Thymus (tissue), 11 donors: Measurements from ENCODE around the gene TMEM92. TPM values are rescaled to one million over a fixed set of nuclear protein-coding genes. Genes with fewer than 3 reads are reported as not detected.
"Not testable (repeated sequence)": the region's sequence is repeated elsewhere in the genome, so short reads cannot be mapped to it uniquely, and the experiment has no call there.

Experiments used
- DNase-seq, 9 donors: peaks; one replicate each; pipeline ENCODE4 v3.0.0-alpha.2; 2013; ENCODE audit warnings: low spot score in 9 of 9, low read depth in 6 of 9, missing footprints in 1 of 9
- H3K27ac ChIP-seq, 2 donors: one replicate each; pipeline ENCODE4 v1.5.1; 2013; ENCODE audit warnings: control low read depth in 1 of 2, low read depth in 1 of 2, low read length in 1 of 2, mild to moderate bottlenecking in 1 of 2, moderate library complexity in 1 of 2
- H3K27me3 ChIP-seq, 2 donors: one replicate each; pipeline ENCODE4 v1.5.1; 2013; ENCODE audit warnings: low read length in 1 of 2; ENCODE audit not compliant: control insufficient read depth in 2 of 2, insufficient read depth in 1 of 2
- H3K36me3 ChIP-seq, 2 donors: one replicate each; pipeline ENCODE4 v1.5.1; 2013; ENCODE audit warnings: low read length in 1 of 2, mild to moderate bottlenecking in 1 of 2, moderate library complexity in 1 of 2; ENCODE audit not compliant: control insufficient read depth in 2 of 2, insufficient read depth in 2 of 2
- H3K4me1 ChIP-seq, 2 donors: one replicate each; pipeline ENCODE4 v1.5.1; 2013; ENCODE audit warnings: low read length in 2 of 2; ENCODE audit not compliant: control insufficient read depth in 2 of 2, insufficient read depth in 2 of 2
- H3K4me3 ChIP-seq, 2 donors: one replicate each; pipeline ENCODE4 v1.5.1; 2013; ENCODE audit warnings: low read length in 2 of 2, control low read depth in 1 of 2, mild to moderate bottlenecking in 1 of 2
- H3K9me3 ChIP-seq, 2 donors: one replicate each; pipeline ENCODE4 v1.5.1; 2013; ENCODE audit warnings: low read length in 1 of 2, mild to moderate bottlenecking in 1 of 2; ENCODE audit not compliant: control insufficient read depth in 2 of 2, insufficient read depth in 1 of 2
- WGBS: extraction: QIAGEN DNeasy Blood & Tissue Kit; methylation state at CpG from one replicate; pipeline ENCODE4 v1.1.7; 2013; 5-methylcytosine and 5-hydroxymethylcytosine counted together
- polyA plus RNA-seq: library from polyadenylated mRNA; stranded (reverse); fragments of 200-250 nt; gene quantifications from one replicate; pipeline ENCODE4 v1.2.3, GENCODE V29; 2013
- total RNA-seq: library from RNA; stranded (reverse); fragments of 120-200 nt; gene quantifications from one replicate; pipeline ENCODE4 v1.2.4, GENCODE V29; 2013
- donor health status: healthy.

TMEM92 gene
- total and polyA plus RNA-seq, 2 donors, result 0.09 TPM

DNA sequence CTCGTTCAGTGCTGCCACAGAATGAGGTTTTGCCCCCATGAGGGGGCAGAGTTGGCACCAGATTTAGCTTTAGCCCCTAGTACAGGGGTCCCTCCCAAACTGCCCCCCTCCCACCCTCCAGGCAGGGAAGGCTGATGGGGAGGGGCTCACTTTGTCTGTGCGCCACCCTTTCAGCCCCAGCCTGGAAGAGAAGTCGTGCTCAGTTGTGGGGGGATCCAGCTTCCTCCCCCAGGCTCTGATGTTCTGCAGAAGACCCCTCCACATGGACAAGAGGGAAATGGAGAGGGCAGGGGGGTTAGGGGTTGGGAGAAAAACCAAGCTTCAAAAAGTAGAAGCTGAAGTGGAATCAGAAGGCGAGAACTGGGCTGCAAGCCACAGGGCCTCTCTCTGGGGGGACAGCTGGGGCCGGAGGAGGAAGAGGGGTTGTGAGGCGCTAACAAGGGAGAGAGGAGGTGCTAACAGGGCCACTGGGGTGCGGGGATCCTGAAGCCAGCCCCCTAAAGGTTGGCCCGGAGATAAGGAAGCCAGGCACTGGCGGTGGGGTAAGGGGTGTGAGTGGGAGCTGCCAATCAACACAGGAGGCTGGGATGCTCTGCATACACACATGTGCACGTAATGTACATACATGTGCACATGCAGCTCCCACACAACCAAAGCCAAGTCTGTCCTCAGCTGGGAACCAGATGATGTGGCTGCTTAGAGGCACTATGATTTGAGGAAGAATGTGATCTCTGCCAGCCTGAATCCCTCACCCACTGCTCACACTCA is 7.0 kb upstream of the TMEM92 start:
- Histone ChIP-seq H3K4me3 (no peak overlapping the region), H3K27me3 (peaks cover under 1 to 13% of the 10 kb centered on the region in 2 donors), H3K4me1 (peaks cover 0 to 21% of the 10 kb centered on the region in 2 donors), H3K36me3 (no peaks in the 10 kb centered on the region), H3K9me3 (no peaks in the 10 kb centered on the region), H3K27ac (peak overlapping the region in 1 of 2 donors; percentile 11)
- no peak for DNase-seq
- 45% methylated on average over 10 of the region's 10 CpGs for WGBS

DNA sequence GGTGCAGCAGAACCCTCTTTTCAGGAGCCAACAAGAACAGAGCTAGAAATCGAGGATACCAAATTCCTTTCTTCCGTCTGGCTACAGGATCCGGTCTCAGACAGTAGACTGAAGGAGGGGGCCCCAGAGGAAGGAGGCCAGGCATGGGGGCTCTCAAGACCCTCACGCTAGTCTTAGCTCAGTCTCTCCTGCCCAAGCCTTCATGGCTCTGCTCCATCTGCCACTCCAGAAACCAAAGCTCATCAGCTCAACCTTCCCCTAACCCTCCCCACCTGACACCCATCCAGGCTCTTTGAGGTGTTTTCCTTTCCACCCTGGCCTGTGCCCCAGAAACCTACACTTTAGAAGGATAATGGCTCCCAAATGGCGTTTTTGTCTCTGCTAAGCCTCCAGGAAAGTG is 6.2 kb upstream of the TMEM92 start:
- 87% methylated on average over 5 of the region's 5 CpGs for WGBS
- Histone ChIP-seq H3K4me1 (peaks cover 0 to 23% of the 10 kb centered on the region in 2 donors), H3K27me3 (peaks cover 7 to 21% of the 10 kb centered on the region in 2 donors), H3K27ac (no peak overlapping the region), H3K4me3 (no peak overlapping the region), H3K9me3 (no peaks in the 10 kb centered on the region), H3K36me3 (no peaks in the 10 kb centered on the region)
- no peak for DNase-seq

DNA sequence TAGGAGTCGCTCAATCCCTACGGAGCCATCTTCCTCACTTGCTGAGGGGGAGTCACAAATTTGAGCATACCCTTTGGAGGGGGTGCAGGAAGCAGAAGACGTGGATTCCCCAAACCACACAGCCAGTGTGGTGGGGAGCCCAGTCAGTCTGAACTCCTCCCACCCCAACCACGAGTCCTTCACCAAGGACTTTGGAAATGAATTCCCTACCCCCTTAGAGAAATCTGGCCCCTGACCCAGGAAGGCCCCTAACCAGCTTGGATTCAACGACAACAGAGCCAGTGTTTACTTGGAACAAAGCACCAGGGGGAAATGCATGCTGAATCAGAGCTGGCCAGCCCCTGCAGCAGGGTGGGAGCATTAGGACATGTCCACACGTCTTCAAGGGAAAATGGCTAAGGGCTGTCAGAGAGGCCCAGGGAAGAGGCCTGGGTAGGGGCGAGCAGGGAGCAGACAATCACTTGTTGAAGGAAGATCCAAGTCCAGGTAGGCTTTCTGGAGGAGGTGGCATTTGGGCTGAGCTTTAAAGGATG is 5.5 kb upstream of the TMEM92 start:
- Histone ChIP-seq H3K9me3 (no peaks in the 10 kb centered on the region), H3K36me3 (no peaks in the 10 kb centered on the region), H3K4me1 (peaks cover 0 to 23% of the 10 kb centered on the region in 2 donors), H3K4me3 (no peak overlapping the region), H3K27ac (no peak overlapping the region), H3K27me3 (peaks cover 14 to 25% of the 10 kb centered on the region in 2 donors)
- WGBS, result 74% methylated on average over 7 of the region's 7 CpGs
- DNase-seq, result no peak

DNA sequence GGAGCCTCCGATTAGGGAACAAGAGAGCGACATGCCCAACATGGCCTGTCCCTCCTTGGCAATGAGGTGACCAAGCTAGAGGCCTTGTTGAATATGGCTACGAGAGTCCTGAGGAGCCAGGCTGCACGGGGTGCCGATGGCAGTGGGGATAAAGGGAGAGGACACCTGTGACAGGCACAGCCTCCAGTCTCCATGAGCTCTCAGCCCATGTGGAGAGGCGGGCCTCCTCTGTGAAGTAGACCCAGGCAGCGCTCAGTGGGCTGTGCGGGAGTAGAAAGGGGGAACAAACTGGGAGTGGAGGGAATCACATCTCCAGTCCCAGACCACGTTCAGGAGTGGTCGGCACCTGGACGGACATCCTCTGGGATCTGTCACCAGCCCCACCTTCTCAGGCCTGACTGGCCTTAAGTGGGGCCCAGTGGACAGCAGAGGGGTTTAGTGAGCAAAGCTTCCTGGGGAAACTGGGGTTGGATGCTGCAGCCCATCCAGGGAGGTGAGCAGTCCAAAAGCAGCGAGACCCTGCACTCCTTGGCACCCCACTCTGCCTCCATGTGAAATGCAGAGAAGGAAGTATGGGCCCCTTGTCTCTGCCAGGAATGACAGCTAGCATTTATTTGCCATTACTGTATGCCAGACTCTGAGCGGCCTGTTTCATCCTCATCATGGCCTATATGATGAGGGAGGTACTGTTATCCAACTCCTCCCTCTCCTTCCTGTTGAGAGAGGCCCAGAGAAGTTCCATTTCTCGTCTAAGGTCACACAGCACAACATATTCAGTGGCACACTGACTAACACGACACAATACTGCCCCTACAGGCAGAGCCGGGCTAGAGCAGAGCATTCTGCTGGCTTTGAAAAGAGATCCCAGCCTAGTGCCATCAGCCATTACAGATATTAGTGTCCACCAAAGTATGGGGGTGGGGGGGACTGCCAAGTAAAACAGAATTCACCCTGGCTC is 4.5 kb upstream of the TMEM92 start:
- WGBS, result 82% methylated on average over 16 of the region's 16 CpGs
- no peak overlapping the region for H3K27ac ChIP-seq
- no peaks in the 10 kb centered on the region for H3K9me3 ChIP-seq
- H3K36me3 ChIP-seq, result no peaks in the 10 kb centered on the region
- no peak overlapping the region for H3K4me3 ChIP-seq
- DNase-seq, result peak; percentile 27 to 72 (median 34)
- peaks cover 20 to 29% of the 10 kb centered on the region in 2 donors for H3K27me3 ChIP-seq
- H3K4me1 ChIP-seq, result peaks cover 0 to 18% of the 10 kb centered on the region in 2 donors

DNA sequence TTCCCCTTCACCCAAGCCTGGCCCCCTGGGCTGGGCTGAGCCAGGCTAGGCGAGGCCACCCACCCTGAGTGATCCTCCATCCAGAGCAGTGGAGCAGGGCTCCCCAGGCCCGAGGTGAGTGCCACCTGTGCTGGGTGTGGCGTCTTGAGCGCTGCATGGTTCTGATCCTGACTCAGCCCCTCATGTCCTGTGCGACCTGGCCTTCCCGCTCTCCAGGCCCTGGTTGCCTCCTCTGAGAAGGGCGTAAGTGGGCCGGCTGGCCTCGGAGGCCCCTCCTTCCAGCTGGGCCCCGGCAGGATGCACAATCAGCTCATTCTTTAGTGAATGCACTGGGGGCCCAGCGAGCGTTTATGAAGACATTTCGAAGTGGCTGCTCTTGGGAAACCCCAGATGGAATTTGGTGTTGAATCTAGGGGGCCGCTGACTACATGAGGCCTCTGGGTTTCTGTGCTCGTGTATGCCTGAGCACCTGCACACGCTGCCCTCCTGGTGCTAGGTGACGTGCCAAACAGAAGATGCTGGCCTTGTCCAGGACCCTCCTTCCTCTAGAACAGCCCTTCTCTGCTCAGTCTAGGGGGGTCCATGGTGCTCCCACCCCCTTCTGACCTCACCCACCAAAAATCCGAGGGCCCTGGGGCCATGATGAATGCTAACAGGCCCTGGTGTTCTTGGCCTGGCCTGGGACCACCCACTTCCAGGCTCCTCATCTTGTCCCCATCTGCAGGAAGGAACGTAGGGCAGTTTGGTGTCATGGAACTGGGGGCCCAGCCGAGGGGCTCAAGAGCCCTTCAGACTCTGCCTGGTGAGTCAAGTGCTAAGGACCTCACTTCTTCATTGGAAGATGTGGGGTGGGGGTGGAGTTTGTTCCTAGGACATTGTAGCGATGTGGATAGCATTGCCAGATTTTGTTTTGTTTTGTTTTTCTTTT is 3.6 kb upstream of the TMEM92 start:
- H3K27me3 ChIP-seq, result peaks cover 20 to 37% of the 10 kb centered on the region in 2 donors
- 92% methylated on average over 21 of the region's 21 CpGs for WGBS
- H3K9me3 ChIP-seq, result no peaks in the 10 kb centered on the region
- no peak overlapping the region for H3K27ac ChIP-seq
- H3K4me3 ChIP-seq, result no peak overlapping the region
- H3K36me3 ChIP-seq, result no peaks in the 10 kb centered on the region
- H3K4me1 ChIP-seq, result peaks cover 0 to 15% of the 10 kb centered on the region in 2 donors
- DNase-seq, result no peak

DNA sequence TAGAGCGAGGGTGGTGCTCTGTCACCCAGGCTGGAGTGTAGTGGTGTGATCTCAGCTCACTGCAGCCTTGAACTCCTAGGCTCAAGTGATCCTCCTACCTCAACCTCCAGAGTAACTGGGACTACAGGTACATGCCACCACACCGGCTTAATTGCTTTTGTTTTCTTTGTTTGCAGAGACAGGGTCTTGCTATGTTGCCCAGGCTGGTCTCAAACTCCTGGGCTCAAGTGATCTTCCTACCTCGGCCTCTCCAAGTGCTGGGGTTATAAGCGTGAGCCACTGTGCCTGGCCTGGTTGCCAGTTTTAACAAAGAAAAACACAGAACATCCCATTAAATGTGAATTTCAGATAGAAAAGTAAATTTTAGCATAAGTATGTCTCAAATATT is 2.9 kb upstream of the TMEM92 start:
- Histone ChIP-seq H3K27me3 (peaks cover 23 to 43% of the 10 kb centered on the region in 2 donors), H3K4me1 (peaks cover 0 to 15% of the 10 kb centered on the region in 2 donors)
- 98% methylated on average over 4 of the region's 4 CpGs for WGBS
- not testable (repeated sequence) for H3K4me3 ChIP-seq, DNase-seq, H3K9me3 ChIP-seq, H3K36me3 ChIP-seq, H3K27ac ChIP-seq

DNA sequence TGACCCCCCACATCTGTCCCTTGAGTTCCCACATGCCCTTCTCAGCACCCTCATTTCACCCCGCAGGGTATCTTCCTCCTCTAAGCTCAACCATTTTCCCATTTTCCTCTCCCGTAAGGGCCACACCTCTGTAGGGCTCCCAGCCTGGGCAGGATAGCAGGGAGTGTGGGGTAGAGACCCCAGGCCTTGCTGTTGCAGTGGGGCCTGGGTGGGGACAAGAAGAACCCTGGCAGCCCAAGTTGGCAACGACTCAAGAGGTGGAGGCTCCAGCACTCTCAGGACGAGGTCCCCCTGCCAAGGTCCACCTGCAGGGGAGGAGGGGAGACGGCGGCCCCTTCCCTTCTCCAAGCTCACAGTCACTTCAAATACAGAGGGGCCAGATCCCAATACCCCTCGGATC is 2.0 kb upstream of the TMEM92 start:
- no peak for DNase-seq

More for the DNA sequence above, 2.0 kb upstream of the TMEM92 start:
- 78% methylated on average over 7 of the region's 7 CpGs for WGBS
- Histone ChIP-seq H3K4me3 (no peak overlapping the region), H3K27ac (no peak overlapping the region), H3K36me3 (no peaks in the 10 kb centered on the region), H3K9me3 (no peaks in the 10 kb centered on the region), H3K27me3 (peaks cover 24 to 51% of the 10 kb centered on the region in 2 donors), H3K4me1 (peaks cover 0 to 10% of the 10 kb centered on the region in 2 donors)
